Measurements from ENCODE around the gene OLFM1. TPM values are rescaled to one million over a fixed set of nuclear protein-coding genes. Genes with fewer than 3 reads are reported as not detected.

Gene OLFM1
- total RNA-seq, 1 experiment from 2014 or later = 3.5 TPM

- H3K9ac ChIP-seq (ENCODE audit: low read length) = no peak overlapping the region
- CTCF ChIA-PET = no interaction called here
- no peak for TF ChIP-seq EZH2phosphoT487 (IDR thresholded peaks at IDR 0.05; ENCODE audit: borderline replicate concordance)
- TF ChIP-seq CEBPB (IDR thresholded peaks at IDR 0.05; ENCODE audit: low read depth) = no peak
- TF ChIP-seq, protein P1, sequence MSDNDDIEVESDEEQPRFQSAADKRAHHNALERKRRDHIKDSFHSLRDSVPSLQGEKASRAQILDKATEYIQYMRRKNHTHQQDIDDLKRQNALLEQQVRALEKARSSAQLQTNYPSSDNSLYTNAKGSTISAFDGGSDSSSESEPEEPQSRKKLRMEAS (IDR thresholded peaks at IDR 0.05) = no peak
- H3K79me2 ChIP-seq (ENCODE audit: insufficient read depth, low read length) = no peaks in the 10 kb centered on the region
- no peaks in the 10 kb centered on the region for H3K27me3 ChIP-seq (ENCODE audit: insufficient read depth, low read length)
- DNase-seq (ENCODE audit: low read depth, low spot score) (no peak), ATAC-seq (no peak)
- H4K20me1 ChIP-seq (ENCODE audit: insufficient read depth) = no peaks in the 10 kb centered on the region
- H3K4me1 ChIP-seq (ENCODE audit: control insufficient read depth in 1 of 2, insufficient read depth in 2 of 2, low read length in 2 of 2) = peaks cover 0 to 6% of the 10 kb centered on the region in 2 experiments; a peak in 1 of 4 replicates
- RAD21 ChIA-PET (ENCODE audit: low non-redundant PET in 1 of 2, low total read pairs in 2 of 2, uncharacterized antibody in 2 of 2, unreplicated experiment in 2 of 2) = no interaction called here
- no peaks in the 10 kb centered on the region for H3K9me3 ChIP-seq (ENCODE audit: control insufficient read depth in 1 of 2, insufficient read depth in 1 of 2, low read depth in 1 of 2, low read length in 2 of 2)
- no peak overlapping the region for H3K4me3 ChIP-seq (replicated peaks in 1 of 2; ENCODE audit: low read depth in 1 of 2, low read length in 2 of 2)
- POLR2A ChIA-PET = no interaction called here
- no peaks in the 10 kb centered on the region for H3K36me3 ChIP-seq (ENCODE audit: control insufficient read depth in 1 of 2, insufficient read depth in 2 of 2, low read length in 2 of 2)
- H3K27ac ChIP-seq (ENCODE audit: low read depth, low read length) = no peak overlapping the region
- BruUV-seq (replicated peaks) = no TSS peak
- intact Hi-C loops (cut with micrococcal nuclease) = no loop called here
- no peak overlapping the region for H3K4me2 ChIP-seq (ENCODE audit: low read length)
- no peaks in the 10 kb centered on the region for H3K9me2 ChIP-seq (ENCODE audit: insufficient read depth)
- H2AFZ ChIP-seq (ENCODE audit: low read depth, low read length, poor library complexity, severe bottlenecking) = no peak overlapping the region
These were observed 32.1 kb downstream of the OLFM1 start for GRCh38 chr9:135119496-135120064.

- H4K20me1 ChIP-seq (ENCODE audit: insufficient read depth) = no peaks in the 10 kb centered on the region
- H3K4me1 ChIP-seq (ENCODE audit: control insufficient read depth in 1 of 2, insufficient read depth in 2 of 2, low read length in 2 of 2) = peaks cover 0 to 6% of the 10 kb centered on the region in 2 experiments; a peak in 1 of 4 replicates
- TF ChIP-seq SIN3A (IDR thresholded peaks at IDR 0.05; ENCODE audit: low read depth) (no peak), POLR2A (IDR thresholded peaks at IDR 0.05; ENCODE audit: borderline replicate concordance, extremely low read depth, insufficient read depth, insufficient read length) (no peak), ZNF274 (IDR thresholded peaks at IDR 0.05; ENCODE audit: low read depth, low read length) (no peak), ZBTB33 (IDR thresholded peaks at IDR 0.05; ENCODE audit: extremely low read depth, insufficient replicate concordance, low read length) (no peak), FOSL1 (IDR thresholded peaks at IDR 0.05; ENCODE audit: low read depth) (no peak), SRF (IDR thresholded peaks at IDR 0.05; ENCODE audit: low read depth) (no peak), YY1 (IDR thresholded peaks at IDR 0.05; ENCODE audit: extremely low read depth, insufficient replicate concordance, low read depth, low read length) (no peak), RAD21 (IDR thresholded peaks at IDR 0.05; ENCODE audit: low read depth) (no peak), EZH2phosphoT487 (IDR thresholded peaks at IDR 0.05; ENCODE audit: borderline replicate concordance) (no peak), EGR1 (IDR thresholded peaks at IDR 0.05; ENCODE audit: low read depth) (no peak), TCF7L2 (IDR thresholded peaks at IDR 0.05; ENCODE audit: borderline replicate concordance, extremely low read depth, insufficient read depth, insufficient read length) (no peak), JUND (IDR thresholded peaks at IDR 0.05) (no peak), SP1 (IDR thresholded peaks at IDR 0.05; ENCODE audit: low read depth) (no peak), CBX3 (IDR thresholded peaks at IDR 0.05; ENCODE audit: low read depth) (no peak)
- TF ChIP-seq, protein P1 (IDR thresholded peaks at IDR 0.05) = no peak
- TF ChIP-seq, protein P2, sequence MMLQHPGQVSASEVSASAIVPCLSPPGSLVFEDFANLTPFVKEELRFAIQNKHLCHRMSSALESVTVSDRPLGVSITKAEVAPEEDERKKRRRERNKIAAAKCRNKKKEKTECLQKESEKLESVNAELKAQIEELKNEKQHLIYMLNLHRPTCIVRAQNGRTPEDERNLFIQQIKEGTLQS (IDR thresholded peaks at IDR 0.05) = no peak
- ChIA-PET RAD21 (ENCODE audit: low non-redundant PET in 1 of 2, low total read pairs in 2 of 2, uncharacterized antibody in 2 of 2, unreplicated experiment in 2 of 2) (no interaction called here), CTCF (no interaction called here), POLR2A (no interaction called here)
- no peak overlapping the region for H2AFZ ChIP-seq (ENCODE audit: low read depth, low read length, poor library complexity, severe bottlenecking)
- no peak overlapping the region for H3K4me2 ChIP-seq (ENCODE audit: low read length)
- H3K9ac ChIP-seq (ENCODE audit: low read length) = no peak overlapping the region
- intact Hi-C loops (cut with micrococcal nuclease) = no loop called here
- H3K9me3 ChIP-seq (ENCODE audit: control insufficient read depth in 1 of 2, insufficient read depth in 1 of 2, low read depth in 1 of 2, low read length in 2 of 2) = no peaks in the 10 kb centered on the region
- no peaks in the 10 kb centered on the region for H3K9me2 ChIP-seq (ENCODE audit: insufficient read depth)
- H3K36me3 ChIP-seq (ENCODE audit: control insufficient read depth in 1 of 2, insufficient read depth in 2 of 2, low read length in 2 of 2) = no peaks in the 10 kb centered on the region
- no peaks in the 10 kb centered on the region for H3K27me3 ChIP-seq (ENCODE audit: insufficient read depth, low read length)
- no peak for DNase-seq (ENCODE audit: low read depth, low spot score)
- H3K4me3 ChIP-seq (replicated peaks in 1 of 2; ENCODE audit: low read depth in 1 of 2, low read length in 2 of 2) = no peak overlapping the region
- ATAC-seq = no peak
- H3K27ac ChIP-seq (ENCODE audit: low read depth, low read length) = no peak overlapping the region
- H3K79me2 ChIP-seq (ENCODE audit: insufficient read depth, low read length) = no peaks in the 10 kb centered on the region
- no TSS peak for BruUV-seq (replicated peaks)
These were observed 32.8 kb downstream of the OLFM1 start for GRCh38 chr9:135120249-135120648.
